GM19328 (cell line): ENCODE results near the gene CPNE2.
"Not testable (repeated sequence)": the region's sequence is repeated elsewhere in the genome, so short reads cannot be mapped to it uniquely, and the experiment has no call there.

Experiments
- ATAC-seq: cut with Tn5 transposase; IDR thresholded peaks from one replicate; pipeline ENCODE4 v1.9.1; 2021; ENCODE audit warnings: mild to moderate bottlenecking, moderate library complexity; ENCODE audit not compliant: unreplicated experiment

CPNE2 gene

DNA sequence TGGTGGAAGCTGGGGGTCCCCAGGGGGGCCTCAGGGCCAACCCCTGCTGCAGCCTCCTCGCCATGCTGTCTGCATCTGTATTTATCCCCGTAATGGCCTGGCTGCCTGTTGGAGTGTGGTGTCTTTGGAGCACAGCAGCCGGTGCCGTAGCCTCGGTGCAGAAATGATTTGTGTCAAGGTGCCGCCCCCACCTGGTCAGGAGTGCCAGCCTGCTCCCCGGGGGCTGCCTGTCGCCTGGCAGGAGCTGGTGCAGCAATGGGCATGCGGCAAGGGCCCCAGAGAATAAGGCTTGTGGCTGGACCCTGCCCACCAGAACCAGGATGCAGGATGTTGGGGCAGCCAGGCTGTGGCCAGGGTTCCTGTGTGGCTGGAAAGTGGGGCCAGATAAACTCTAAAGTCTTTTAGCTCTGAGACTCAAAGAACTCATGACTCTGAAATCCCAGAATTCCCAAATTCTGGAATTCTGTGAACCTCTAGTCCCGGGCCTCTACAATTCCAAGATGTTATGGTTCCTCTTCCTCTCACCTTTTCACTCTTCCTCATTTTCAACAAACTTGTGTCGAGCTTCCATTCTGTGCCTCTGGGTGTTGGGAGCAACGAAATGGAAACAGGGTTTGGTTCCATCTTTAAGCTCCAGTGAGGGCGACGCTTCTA, 5.9 kb downstream of the CPNE2 start:
- no peak for ATAC-seq

DNA sequence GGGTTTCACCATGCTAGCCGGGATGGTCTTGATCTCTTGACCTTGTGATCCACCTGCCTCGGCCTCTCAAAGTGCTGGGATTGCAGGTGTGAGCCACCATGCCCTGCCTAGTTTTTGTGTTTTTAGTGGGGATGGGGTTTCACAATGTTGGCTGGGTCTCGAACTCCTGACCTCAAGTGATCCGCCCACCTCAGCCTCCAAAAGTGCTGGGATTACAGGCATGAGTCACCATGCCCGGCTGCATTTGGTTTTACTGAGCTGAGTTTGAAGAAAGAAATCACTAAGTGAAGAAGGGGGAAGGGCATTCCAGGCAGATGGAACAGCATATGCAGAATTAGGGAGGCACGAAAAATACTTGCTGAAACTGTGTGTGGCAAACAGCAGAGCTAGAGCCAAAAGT, 7.6 kb downstream of the CPNE2 start:
- not testable (repeated sequence) for ATAC-seq

DNA sequence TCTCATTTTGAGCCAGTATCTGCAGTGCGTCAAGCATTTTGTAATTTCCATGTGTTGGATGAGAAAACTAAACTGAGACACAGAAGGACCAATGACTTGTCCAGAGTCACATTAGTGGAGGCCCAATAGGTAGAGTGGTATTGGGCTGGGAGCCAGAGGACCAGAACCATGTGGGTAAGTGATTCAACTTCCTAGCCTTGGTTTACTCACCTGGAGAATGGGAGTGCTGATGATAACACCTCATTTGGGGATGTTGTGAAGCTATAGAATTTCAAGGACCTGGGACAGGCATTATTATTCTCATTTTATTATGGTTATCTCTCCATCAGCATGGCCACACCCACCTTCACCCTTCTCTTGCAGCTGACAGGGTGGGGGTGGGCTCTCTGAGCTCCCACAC, 8.1 kb downstream of the CPNE2 start:
- ATAC-seq, result no peak

DNA sequence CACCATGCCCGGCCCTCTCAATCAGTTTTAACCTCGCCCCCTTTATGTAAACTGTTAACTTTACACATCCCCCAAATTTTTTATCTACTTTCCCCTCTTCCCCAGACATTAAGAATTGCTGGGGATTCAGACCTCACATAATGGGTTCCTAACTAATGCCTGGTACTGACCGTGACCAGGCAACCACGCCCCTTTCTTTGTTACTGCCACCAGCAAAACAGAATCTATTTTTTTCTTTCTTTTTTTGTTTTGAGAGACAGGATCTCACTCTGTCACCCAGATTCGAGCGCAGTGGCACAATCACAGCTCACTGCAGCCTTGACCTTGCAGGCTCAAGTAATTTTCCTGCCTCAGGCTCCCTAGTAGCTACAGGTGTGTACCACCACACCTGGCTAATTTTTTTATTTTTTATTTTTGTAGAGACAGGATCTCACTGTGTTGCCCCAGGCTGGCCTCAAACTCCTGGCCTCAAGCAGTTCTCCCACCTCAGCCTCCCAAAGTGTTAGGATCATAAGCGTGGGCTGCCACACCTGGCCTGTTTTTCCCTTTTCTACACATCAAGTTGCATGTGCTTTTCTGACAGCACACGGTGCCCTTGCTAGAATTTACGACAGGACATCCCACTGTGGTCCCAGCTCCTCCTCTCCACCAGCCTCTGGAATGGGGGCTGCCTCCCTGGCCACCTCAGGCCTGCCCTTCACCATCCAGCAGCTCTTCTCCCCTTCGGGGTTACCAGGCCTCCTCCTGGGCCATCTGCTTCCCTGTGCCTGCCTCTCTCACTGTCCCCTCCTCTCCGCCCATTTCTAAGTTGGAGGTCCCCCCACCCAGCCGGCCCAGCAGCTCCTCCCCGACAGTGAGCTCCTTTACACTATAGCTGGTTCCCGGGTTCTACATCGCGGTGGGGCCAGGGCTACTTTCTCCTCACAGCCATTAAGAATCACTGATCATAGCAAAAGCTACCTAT, 10.8 kb downstream of the CPNE2 start:
- no peak for ATAC-seq

DNA sequence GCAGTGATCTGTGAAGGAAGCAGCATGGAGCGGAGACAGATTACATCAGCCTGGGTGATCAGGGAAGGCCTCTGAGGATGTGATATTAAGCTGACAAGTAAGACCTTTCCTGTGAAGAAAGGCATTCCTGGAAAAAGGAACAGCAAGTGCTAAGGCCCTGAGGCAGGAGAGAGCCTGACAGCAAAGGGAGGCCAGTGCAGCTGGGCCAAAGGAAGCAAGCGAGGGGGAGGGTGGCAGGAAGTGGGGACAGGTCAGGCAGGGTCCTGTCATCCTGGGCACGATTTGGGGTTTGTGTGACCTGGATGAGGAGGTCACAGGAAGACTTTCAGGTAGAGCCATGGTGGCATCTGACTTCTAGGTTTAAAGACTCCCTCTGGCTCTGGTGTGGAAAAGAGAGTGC, 12.3 kb downstream of the CPNE2 start:
- ATAC-seq, result no peak

DNA sequence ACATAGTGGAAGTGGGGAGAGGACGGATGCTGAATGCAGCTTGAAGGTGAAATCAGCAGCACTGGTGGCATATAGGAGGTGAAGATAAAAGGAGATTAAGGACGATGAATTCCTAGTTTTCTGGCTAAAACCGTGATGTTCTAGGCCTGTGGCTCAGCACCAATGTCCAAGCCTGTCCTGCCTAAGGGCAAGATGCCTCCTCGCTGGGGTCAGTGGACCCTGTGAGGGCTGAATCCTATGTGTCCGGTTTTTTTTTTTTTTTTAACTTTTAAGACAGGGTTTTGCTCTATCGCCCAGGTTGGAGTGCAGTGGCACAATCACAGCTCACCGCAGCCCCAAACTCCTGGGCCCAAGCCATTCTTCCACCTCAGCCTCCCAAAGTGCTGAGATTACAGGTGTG, 12.8 kb downstream of the CPNE2 start:
- ATAC-seq, result no peak

DNA sequence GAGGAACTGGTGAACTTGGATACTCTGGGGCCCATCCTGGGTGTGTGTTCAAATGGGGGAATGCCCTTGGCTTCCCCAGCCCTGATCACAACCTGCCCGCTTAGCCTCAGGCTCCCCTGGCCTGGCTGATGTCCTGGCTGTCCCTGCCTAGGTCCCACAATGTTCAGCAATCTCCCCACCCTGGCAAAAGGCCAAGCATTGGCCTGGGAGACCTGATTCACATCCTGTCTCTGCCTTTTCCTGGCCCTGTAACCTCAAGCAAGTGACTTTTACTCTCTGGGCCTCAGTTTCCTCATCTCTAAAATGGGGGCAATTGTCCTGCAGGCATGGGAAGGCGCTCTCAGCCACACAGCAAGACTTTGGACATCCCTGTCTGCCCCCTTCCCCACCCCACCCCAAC, 14.4 kb downstream of the CPNE2 start:
- ATAC-seq, result no peak

DNA sequence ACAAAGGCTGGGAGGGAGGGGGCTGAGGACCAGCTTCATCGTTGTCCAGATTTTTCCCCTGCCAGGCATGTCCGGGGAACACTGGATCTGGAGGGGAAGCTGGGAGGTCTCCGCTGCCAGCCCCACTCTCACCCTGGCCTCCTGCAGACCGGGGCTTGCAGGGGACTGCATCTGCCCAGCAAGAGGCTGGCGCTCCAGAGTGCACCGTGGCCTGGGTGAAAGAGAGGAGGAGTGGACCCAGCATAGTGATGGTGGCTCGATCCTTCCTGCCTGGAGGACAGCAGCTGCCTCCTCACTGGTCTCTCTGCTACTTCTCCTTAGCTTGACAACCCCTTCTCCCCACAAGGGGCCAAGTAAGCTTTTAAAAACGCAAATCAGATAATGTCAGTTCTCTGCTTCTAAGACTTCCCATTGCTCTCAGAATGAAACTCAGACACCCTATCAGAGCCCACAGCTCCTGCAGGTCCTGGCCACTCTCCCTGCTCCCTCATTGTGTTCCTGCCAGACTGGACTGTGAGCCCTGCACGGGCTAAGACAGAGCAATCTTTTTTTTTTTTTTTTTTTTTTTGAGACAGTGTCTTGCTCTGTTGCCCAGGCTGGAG, 15.0 kb downstream of the CPNE2 start:
- ATAC-seq, result no peak

DNA sequence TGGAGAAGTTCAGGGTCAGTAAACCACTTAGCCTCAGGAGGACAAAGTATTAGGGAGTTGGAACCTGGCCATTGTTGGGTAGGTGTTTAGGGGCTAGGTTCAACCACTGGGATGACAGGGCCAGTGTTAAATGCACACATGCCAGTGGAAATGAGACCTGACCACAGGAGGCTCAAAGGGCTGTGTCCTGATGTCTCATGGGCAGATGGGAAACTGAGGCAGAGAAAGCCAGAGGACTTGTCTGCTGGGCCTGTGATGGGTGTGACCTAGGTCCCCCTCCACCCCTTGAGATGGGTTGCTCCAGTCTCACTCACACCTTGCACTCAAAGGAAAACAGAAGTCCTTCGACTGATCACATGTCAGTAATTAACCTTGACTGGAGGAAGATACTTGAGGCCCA, 16.0 kb downstream of the CPNE2 start:
- no peak for ATAC-seq

DNA sequence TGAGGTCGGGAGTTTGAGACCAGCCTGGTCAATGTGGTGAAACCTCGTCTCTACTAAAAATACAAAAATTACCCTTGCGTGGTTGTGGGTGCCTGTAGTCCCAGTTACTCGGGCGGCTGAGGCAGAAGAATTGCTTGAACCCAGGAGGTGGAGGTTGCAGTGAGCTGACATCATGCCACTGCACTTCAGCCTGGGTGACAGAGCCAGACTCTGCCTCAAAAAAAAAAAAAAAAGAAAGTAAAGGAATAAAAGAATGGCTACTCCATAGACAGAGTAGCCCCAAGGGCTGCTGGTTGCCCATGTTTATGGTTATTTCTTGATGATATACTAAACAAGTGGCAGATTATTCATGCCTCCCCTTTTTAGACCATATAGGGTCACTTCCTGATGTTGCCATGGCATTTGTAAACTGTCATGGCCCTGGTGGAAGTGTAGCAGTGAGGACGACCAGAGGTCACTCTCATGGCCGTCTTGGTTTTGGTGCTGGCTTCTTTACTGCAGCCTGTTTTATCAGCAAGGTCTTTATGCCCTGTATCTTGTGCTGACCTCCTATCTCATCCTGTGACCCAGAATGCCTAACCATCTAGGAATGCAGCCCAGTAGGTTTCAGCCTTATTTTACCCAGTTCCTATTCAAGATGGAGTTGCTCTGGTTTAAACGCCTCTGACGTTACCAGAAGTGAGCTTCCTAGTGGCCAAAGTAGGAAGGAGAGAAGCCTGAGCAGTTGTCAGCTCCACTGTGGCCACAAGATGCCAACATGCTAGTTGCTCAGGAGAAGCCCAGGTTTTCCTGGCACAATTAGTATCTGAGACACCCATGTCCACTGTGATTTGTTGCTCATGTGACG, 17.1 kb downstream of the CPNE2 start:
- ATAC-seq, result not testable (repeated sequence)

DNA sequence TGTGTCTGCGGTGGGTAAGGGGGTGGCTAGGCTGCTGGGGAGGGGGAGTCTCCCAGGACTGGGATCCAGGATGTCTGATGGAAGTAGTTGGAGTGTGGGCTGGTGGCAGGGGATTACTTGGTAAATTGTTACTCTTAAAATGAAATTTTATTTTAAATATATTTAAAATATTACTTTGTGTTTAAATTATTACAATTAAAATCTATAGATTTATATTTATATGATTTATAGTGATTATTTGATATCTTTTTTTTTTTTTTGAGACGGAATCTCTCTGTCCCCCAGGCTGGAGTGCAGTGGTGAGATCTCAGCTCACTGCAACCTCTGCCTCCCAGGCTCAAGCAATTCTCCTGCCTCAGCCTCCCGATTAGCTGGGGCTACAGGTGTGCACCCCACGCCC, 18.6 kb downstream of the CPNE2 start:
- no peak for ATAC-seq

DNA sequence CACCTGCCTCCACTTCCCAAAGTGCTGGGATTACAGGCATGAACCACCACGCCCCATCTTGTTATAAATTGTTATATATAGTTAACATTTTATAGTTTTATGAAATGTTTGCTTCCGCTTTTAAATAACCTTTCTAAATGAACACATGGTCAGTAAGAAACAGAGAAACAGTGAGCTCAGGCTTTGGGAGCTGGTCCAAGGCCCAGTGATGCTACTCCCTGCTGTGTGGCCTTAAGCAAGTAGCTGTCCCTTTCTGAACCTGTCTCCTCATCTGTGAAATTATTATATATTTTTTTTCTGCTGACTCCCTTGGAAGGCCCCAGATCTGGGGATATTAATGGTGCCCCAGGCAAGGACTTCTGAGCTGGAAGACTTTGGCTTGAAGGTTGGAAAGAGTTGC, 19.0 kb downstream of the CPNE2 start:
- ATAC-seq, result no peak

DNA sequence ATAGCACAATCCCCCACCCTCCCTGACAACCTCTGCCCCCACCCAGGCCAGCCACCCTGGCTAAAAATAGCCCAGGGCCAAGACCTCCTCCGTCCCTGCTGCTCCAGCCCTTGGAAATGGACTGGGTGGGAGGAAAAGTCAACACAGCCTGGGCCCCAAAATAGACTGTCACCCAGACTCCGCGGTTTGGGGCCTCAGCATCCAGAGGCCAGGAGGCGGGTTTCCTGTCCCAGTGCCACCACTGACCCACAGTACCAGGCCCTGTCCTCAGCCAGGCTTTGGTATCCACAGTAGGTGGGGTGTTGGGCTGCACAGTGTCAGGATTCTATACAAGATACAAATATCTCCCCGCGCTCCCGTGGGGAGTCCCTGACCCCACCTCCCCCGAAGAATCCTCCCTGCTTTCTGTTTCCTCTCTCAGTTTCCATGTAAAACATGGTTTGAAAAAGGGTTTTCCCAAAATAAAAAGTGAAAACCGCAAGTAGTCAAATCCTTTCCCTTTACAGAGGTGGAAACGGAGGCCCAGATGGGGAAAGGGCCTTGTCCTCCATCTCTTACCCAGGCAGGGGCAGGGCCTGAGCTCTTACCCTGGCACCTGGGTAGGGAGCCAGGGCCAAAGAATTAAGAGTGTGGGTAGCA, 20.1 kb downstream of the CPNE2 start:
- ATAC-seq, result no peak

DNA sequence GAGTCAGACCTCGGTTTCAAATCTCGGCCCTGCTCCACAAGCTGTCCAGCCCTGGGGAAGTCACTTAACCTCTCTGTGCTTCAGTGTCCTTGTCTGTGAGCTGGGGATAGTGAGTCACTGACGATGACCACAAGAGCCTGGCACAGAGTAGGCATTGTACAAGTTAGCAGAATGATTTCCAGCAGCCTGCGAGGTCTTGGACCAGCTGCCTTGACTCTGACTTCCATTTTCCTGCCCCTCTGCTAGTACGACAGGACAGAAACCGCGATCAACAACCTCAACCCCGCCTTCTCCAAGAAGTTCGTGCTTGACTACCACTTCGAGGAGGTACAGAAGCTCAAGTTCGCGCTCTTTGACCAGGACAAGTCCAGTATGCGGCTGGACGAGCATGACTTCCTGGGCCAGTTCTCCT, 20.7 kb downstream of the CPNE2 start:
- ATAC-seq, result no peak

DNA sequence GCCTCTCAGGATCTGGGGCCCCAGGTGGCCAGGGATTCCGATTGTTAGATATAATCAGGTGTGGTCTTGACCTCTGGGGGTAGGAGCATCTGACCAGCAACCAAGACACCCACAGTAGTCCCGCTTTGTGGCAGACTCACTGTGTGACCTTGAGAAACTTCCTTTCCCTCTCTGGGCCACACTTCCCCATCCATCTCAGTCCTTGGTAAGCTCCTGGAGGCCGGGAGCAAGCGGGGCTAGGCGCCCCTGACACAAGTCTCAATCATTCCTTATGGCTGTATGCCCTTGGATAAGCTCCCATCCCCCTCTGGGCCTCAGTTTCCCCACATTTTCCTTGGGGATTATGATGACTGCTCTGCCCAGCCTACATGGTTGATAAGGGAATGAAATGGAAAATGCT, 21.3 kb downstream of the CPNE2 start:
- no peak for ATAC-seq

DNA sequence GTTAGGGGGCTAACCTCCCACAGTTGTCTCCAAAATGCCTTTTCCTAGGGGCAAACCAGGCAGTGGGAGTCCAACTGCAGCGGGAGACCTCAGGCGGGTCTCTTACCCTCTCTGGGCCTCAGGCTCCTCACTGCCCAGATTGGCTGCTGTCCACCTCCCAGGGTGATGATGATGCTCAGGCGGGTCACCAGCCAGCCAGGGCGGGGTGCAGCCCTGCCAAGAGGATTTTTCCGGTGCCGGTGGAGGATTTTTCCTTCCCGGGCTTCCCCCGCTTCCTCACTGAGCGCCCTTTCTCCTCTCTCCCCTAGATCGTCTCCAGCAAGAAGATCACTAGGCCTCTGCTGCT, 22.8 kb downstream of the CPNE2 start:
- ATAC-seq, result no peak

DNA sequence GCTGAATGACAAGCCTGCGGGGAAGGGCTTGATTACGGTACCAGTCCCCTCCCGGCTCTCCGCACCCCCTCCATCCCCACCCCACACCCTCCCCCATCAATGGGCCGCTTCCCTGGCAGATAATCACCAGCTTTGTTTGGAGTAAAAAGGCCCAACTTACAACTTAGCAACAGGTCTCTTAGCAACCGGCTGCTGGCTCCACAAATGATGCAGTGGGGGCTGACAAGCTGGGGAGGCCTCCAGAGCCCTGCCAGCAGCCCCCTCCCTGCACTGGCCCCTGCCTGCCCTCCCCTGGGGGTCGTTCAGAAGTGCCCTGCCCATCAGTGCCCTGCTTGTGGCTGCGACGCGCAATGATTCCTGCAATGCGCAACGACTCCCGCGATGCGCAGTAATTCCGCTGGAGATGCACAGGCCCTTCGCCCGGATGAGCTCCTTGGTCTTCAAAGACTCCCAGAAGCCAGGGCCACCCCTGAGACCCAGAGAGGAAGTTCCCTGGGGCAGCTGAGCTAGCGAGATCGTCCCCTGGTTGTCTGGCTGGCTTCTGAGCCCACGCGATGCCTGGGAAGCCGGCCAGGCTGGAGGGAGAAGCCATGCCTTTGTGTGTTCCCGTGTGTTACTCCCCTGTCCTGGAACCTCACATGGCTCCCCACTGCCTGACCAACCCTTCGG, 23.3 kb downstream of the CPNE2 start:
- ATAC-seq, result no peak

DNA sequence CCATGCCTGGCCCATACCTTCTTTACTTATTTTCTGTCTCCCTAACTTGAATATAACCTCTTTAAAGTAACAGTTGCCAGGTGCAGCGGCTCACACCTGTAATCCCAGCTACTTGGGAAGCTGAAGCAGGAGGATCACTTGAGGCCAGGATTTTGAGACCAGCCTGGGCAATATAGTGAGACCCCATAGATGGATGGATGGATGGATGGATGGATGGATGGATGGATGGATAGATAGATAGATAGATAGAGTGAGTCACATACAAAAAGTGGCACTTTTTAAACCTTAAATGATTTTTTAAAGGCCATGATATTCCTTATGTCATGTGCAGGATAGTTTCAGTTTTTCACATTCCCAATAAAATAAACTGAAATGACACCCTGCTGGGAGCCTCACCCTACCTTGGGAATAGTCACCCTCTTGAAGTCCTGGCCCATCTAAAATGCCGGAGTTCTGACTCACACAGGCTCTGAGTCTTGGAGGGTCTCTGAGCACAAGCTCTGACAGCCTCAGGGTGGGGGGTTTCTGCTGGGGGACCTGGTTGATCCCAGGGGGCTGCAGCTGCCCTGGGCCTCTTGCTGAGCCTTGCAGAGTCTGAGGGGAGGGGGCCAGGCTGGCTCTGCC, 26.2 kb downstream of the CPNE2 start:
- no peak for ATAC-seq

DNA sequence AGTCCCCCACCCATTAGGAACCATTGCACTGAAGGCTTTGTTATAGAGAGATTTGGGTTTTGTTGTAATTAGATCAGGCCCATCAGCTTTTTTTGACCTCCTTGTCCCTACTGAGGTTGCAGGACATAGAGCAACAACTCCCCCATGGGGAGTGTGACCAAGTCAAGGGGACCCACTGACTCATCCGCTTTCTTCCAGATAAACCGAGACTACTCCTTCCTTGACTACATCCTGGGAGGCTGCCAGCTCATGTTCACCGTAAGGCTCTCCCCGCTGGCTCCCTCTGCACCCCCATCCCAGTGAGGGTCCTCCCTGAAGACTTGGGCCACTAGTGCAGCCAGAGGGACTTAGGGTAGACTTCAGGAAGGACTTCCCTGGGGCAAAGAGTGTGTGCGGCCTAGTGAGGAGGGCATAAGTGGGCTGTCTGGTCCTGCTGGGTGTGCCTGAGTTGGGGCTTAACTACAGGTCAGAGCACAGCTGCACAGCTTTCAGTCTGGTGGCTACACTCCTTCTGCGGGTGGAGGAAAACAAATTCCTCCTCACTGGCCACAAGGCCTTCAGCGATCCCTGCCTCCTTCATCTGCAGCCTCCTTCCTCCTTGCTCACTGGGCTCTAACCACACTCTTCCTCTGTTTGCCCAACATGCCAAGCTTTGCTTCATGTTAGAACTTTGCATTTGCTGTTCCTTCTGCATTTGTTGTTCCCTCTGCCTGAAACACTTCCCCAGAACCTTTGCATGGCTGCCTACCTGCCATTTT, 31.0 kb downstream of the CPNE2 start:
- no peak for ATAC-seq
